Activated T-cell treated with anti-CD3 and anti-CD28 coated beads for 48 hours (primary cell): ENCODE measurements around the gene IL4R.
"Not testable (repeated sequence)": the region's sequence is repeated elsewhere in the genome, so short reads cannot be mapped to it uniquely, and the experiment has no call there.

Experiments
- DNase-seq: peaks from one replicate; pipeline ENCODE4 v3.0.0-alpha.2; 2020; ENCODE audit warnings: low read depth

The IL4R gene

GRCh38 chr16:27313422-27314160 is at the start of gene IL4R:
Gene IL4R (plus strand): TSS chr16:27313974. CDS start chr16:27340204, 26,230 bp downstream.
- peak; percentile 77 for DNase-seq

GRCh38 chr16:27264151-27264550 is 49.6 kb upstream of the IL4R start:
- DNase-seq = no peak

- no peak for DNase-seq
Observed at GRCh38 chr16:27265982-27266381, 47.8 kb upstream of the IL4R start.

GRCh38 chr16:27267037-27267677 is 46.6 kb upstream of the IL4R start:
- no peak for DNase-seq

- DNase-seq = peak; percentile 96
Observed at GRCh38 chr16:27268376-27269299, 45.1 kb upstream of the IL4R start, which contains the start of gene NSMCE1. Gene NSMCE1 (minus strand): TSS chr16:27268772. CDS start chr16:27257570, 11,202 bp downstream.

GRCh38 chr16:27269300-27270150 is 44.2 kb upstream of the IL4R start:
- DNase-seq = no peak

- no peak for DNase-seq
Observed at GRCh38 chr16:27270349-27270748, 43.4 kb upstream of the IL4R start.

- DNase-seq = no peak
Observed at GRCh38 chr16:27272076-27272475, 41.7 kb upstream of the IL4R start.

GRCh38 chr16:27272697-27273096 is 41.1 kb upstream of the IL4R start:
- not testable (repeated sequence) for DNase-seq

GRCh38 chr16:27273330-27273669 is 40.5 kb upstream of the IL4R start:
- no peak for DNase-seq

GRCh38 chr16:27273670-27274423 is 39.9 kb upstream of the IL4R start:
- DNase-seq = no peak

- DNase-seq = not testable (repeated sequence)
Observed at GRCh38 chr16:27274424-27274874, 39.3 kb upstream of the IL4R start.

- no peak for DNase-seq
Observed at GRCh38 chr16:27275394-27275793, 38.4 kb upstream of the IL4R start.

GRCh38 chr16:27281243-27281642 is 32.5 kb upstream of the IL4R start:
- DNase-seq = no peak

- no peak for DNase-seq
Observed at GRCh38 chr16:27284865-27285675, 28.7 kb upstream of the IL4R start.

- DNase-seq = no peak
Observed at GRCh38 chr16:27285676-27286196, 28.0 kb upstream of the IL4R start.

- no peak for DNase-seq
Observed at GRCh38 chr16:27286451-27286850, 27.3 kb upstream of the IL4R start.

- DNase-seq = no peak
Observed at GRCh38 chr16:27287051-27287811, 26.5 kb upstream of the IL4R start.

- DNase-seq = no peak
Observed at GRCh38 chr16:27287887-27288286, 25.9 kb upstream of the IL4R start.
